ENCODE measurements around the gene RNF5.

Gene RNF5

DNA sequence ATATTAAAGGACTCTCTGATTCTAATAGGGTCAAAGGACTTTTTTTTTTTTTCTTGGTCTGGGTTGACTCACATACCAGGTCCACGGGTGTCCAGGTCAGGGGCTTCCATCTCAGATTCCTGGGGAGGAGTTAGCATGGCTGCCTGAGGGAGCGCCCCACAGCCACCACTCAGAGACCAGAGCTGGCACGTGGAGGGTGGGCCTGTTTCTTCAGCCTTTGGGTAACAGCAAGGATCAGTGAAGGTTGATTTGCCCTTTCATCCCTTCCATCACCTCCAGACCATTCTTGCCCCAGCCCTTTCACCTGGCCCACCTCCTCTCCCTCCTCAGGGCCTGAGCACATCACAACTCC is 20.1 kb downstream of the RNF5 start:
- H3K4me3 ChIP-seq (ENCODE audit: low read length), result no peak overlapping the region
- no peak for DNase-seq (ENCODE audit: low read depth)
- TF ChIP-seq, protein P1, sequence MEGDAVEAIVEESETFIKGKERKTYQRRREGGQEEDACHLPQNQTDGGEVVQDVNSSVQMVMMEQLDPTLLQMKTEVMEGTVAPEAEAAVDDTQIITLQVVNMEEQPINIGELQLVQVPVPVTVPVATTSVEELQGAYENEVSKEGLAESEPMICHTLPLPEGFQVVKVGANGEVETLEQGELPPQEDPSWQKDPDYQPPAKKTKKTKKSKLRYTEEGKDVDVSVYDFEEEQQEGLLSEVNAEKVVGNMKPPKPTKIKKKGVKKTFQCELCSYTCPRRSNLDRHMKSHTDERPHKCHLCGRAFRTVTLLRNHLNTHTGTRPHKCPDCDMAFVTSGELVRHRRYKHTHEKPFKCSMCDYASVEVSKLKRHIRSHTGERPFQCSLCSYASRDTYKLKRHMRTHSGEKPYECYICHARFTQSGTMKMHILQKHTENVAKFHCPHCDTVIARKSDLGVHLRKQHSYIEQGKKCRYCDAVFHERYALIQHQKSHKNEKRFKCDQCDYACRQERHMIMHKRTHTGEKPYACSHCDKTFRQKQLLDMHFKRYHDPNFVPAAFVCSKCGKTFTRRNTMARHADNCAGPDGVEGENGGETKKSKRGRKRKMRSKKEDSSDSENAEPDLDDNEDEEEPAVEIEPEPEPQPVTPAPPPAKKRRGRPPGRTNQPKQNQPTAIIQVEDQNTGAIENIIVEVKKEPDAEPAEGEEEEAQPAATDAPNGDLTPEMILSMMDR (conservative IDR thresholded peaks at IDR 0.05; ENCODE audit: low read depth, low read length), result no peak

DNA sequence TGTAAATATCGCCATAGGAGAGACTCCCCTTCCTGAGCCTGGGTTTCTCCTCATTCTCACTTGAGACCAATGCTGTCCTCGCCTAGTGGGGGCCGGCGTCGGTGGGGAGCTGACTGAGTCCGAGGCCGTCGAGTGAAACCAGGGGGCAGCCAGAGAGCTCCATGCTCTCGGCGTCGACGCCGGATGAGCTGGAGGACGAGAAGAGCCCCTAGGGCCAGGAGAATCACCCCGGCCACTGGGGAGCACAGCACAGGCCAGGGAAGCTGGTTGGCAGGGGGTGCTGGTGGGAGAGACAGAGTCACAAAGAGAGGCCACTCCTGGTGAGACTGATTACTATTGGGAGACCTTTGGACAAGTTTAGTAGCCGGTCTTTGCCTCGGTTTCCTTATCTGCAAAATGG is 20.7 kb downstream of the RNF5 start:
- TF ChIP-seq, protein P1 (conservative IDR thresholded peaks at IDR 0.05; ENCODE audit: low read depth, low read length), result no peak
- no peak for DNase-seq (ENCODE audit: low read depth)
- H3K4me3 ChIP-seq (ENCODE audit: low read length), result no peak overlapping the region

DNA sequence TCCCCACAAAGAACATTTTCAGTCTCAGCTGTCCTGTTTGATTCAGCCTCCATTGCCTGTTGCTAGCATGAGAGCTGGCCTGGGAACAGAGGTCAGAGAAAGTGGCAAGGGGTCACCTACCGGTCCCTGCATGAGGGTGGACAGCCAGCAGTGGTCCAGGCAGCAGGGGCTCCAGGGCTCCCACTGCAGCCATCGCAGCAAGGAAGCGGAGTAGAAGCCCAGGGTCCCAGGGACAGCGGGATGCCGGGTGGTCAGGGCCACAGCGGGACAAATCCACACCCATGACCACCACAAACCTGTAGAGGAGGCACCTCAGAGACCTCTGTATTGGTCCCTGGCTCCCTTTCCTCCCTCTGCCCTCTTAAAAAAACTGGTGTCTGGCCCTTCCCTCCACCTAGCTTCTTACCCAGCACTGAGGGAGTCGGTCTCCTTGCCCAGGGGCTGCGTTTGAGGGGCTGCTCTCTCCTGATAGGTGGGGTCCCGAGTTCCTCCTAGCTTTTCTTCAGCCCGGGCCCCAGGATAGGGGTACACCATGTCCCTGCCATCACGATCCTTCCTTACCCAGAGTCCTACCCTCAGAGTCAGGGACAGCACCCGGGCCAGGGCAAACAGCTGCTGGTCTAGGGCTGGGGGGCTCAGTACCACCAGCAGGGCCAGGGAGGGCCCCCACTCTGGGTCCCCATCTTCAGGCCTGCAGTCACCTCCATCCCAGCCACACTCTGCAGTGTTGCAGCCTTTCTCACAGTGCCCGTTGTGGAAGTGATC is 22.7 kb downstream of the RNF5 start:
- DNase-seq (ENCODE audit: low read depth), result no peak
- TF ChIP-seq, protein P1 (conservative IDR thresholded peaks at IDR 0.05; ENCODE audit: low read depth, low read length), result no peak
- H3K4me3 ChIP-seq (ENCODE audit: low read length), result no peak overlapping the region

DNA sequence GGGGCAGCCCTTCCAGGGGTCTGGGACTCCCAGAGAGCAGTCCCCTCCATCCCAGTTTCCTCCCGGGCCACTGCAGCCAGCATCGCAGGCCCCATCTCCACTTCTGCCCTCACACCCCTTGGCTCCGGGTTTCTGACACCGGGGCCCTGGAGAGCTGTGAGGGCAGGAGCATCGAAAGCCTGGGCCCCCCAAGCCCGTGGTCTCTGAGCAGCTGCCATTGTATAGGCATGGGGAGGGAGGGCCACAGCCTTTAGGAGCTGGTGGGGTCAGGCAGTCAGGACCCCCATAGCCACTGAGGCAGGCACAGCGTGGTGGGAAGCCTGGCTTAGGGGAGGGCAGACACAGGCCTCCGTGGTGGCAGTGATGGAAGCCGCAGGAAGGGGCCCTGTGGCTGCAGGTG is 24.0 kb downstream of the RNF5 start:
- DNase-seq (ENCODE audit: low read depth), result no peak
- TF ChIP-seq, protein P1 (conservative IDR thresholded peaks at IDR 0.05; ENCODE audit: low read depth, low read length), result no peak
- H3K4me3 ChIP-seq (ENCODE audit: low read length), result no peak overlapping the region

DNA sequence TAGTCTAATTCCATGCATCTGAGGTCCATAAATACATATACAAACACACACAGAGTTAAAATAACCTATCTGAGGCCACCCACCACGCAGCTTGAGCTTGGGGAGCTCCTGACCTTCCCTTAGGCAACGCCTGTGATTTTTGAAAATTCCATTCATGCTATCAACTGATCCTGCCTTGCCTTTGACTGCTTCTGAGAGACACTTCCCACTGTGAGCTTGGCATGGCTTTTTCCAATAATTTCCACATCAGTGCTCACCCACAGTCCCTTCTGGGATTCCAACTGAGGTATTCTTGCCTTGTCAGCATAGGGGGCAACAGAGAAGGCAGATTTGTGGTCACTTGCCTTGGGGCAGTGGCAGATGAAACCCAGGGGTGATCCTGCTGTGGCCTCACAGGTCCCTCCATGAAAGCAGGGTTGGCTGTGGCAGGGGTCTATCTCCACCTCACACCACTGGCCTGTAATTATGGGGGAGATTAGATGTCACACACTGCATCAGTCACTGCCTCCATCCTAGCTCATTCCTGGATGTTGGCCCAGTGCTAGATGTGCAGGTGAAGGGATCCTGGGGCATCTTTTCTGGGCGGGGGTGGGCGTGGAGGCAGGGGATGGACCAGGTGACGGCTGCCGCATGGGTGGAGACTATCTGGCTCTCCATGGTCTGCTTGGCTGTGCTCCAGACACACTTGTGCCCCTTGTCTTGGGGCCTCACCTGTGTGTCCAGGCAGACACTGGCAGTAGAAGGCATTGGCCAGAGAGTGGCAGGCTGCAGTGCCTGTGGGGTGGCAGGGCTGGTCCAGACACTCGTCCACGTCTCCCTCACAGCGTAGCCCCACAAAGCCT is 25.4 kb downstream of the RNF5 start:
- DNase-seq (ENCODE audit: low read depth), result no peak
- no peak overlapping the region for H3K4me3 ChIP-seq (ENCODE audit: low read length)
- TF ChIP-seq, protein P1 (conservative IDR thresholded peaks at IDR 0.05; ENCODE audit: low read depth, low read length), result no peak

DNA sequence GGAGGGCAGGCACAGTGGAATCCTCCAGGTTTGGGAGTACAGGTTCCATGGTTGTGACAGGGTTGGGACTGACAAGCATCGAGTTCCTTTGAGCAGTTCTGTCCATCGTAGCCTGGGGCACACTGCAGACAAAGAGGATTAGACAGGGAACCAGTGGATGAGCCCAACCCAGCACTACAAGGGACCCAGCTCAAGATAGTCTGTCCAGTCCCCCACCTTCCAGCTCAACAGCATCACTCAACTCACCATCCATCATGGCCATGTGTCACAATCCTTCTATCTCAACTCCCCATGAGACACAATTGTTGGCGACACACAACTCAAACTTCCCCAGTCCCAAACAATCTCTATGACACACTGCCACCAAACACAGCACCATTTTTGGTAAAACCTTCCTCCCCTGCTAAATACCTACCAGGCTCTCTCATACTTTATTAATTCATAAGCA is 26.1 kb downstream of the RNF5 start:
- TF ChIP-seq, protein P1 (conservative IDR thresholded peaks at IDR 0.05; ENCODE audit: low read depth, low read length), result no peak
- no peak for DNase-seq (ENCODE audit: low read depth)
- H3K4me3 ChIP-seq (ENCODE audit: low read length), result no peak overlapping the region

Measured in retinal pigment epithelial cell (primary cell).